Activated CD4-positive, alpha-beta T cell treated with anti-CD3 and anti-CD28 coated beads, Interleukin-2, amount 50 U/mL, for 48 hours (primary cell): Measurements from ENCODE around the gene R3HDM2.

Experiments
- DNase-seq, 2 experiments: peaks; one replicate each; pipeline ENCODE4 v3.0.0-alpha.2; 2020

R3HDM2 gene

DNA sequence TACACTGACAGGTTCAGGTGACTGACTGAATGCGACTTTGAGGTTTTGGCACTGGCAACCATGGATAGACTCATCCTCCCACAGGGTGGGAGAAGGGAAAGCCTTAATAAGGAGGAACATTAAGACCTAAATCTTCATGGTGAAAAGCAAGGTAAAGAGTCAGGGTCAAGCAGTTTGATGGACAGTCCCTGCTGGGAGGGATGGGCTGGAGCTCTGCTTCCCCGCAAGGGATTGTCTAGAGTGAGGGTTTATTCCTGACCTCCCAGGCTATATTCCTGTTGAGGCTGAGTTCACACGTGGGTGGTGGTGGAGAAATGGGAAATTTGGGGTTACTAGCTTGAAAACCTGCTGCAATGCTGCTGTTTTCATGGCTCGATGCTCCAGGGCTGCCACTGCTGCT, 170.5 kb downstream of the R3HDM2 start:
- no peak for DNase-seq

DNA sequence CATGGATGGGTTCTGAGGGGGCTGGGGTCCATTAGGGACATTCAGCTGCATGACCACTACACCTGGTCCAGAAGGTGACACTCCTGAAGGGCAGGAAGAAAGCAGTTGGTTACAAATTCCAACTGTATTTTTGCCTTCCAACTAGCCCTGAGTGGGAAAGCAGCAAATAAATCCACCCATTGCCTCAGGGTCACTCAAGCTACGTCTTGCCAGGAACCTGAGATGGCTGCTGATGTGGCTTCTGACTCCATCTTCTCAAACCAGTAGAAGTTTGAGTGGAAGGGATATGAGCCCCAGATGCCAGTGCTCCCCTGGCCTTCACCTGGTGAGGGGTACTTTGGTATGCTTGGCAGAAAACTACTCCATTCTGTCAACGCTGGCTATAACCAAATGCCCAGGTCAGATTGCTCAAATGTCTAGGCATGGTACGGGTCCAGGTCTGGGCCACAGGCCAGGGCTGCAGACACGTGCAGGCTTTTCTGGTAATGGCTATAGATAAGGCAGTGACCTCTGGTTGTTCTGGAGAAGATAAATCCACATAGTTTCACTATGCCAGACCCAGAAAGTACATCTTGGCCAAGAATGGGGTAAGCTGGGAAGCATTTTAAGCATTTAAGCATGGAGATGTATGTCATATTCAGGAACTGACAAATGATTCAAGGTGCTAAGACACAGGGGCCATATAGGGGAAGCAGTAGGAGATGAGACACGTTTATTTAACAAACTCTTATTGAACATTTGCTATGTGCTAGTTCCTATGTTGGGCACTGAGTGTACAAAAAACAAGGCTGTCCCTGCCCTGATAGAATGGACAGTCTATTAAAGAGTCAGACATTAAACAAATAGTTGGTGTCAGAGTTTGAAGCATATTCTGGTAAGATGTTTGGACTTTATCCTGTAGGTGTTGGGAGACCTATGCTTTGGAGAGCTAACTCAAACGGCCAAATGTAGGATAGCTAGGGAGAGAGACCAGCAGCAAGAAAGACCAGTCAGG, 171.6 kb downstream of the R3HDM2 start:
- DNase-seq = no peak

DNA sequence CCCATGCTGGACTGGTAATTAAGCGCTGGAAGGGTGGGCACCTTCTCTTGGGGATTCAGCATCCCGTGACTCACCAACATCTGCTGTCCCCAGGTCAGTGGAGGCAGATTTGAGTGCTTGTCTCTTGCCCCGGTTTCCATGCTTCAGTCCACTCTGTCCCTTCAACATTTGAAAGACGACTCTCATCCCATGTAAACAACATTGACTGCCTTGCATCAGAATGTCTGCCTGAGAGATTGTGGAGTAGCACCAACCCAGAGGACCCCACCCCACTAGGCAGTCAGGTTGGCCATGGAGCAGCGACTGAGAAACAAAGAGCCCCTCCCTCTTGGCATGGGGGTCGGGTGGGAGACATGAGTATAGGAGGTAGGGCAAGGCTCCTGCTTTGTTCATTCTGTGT, 174.9 kb downstream of the R3HDM2 start:
- no peak for DNase-seq

DNA sequence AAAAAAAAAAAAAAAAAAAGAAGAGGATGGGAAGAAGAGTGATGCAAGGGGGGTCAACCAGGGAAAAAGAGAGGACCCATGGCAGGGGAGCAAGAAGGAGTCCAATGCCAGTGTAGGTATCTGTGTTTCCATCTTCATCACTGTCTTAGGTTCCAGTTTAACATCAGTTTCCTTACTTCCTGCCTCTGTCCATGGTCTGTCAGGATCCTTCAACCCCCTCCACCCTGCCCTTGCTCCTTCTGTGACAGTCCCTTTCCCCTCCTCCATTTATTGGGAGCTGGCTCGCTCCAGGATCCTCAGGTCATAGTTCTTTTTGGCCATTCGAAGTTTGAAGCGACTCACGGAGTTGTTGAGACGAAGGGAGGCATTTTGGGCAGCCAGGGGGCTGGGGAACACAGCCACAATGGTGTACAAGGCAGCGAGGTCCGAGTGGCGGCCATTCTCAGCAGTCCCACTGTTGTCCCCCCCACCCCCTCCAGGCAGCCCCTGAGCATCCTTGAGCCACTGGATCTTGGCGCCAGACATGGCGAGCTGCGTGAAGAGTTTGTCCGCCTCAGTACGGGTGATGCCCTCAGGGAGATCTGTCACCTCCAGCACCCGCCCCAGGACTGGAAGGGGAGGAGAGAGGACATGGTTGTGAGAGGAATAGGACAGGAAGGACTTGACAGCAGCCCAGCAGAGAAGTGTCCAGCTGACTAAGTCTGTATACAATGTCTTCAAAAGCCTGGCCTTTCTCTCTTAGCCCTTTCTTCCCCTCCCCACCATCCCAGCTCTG, 176.2 kb downstream of the R3HDM2 start:
- no peak for DNase-seq

DNA sequence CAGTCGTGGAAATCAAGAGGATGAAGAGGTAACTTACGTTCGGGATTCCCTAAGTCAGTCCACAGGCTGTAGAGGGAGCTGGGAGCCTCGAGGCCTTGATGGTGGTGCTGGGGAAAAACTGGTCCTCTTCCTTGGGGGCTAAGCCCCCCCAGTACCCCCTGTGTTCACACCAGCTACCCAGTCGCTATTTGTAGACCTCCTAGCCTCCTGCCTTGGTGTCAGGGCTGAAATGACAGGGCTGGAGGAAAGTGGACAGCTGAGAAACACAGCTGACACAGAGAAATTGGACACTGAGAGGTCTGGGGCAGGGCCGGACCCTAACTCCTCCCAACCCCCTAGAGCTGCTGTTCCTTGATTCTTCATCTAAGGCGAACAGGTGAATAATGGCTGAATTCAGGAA, 179.9 kb downstream of the R3HDM2 start, which contains the start of gene STAC3:
STAC3 (minus strand) TSS at position 232 of the 400 bp plus-strand sequence. CDS start 1,551 bp downstream, outside the sequence.
- DNase-seq = no peak

DNA sequence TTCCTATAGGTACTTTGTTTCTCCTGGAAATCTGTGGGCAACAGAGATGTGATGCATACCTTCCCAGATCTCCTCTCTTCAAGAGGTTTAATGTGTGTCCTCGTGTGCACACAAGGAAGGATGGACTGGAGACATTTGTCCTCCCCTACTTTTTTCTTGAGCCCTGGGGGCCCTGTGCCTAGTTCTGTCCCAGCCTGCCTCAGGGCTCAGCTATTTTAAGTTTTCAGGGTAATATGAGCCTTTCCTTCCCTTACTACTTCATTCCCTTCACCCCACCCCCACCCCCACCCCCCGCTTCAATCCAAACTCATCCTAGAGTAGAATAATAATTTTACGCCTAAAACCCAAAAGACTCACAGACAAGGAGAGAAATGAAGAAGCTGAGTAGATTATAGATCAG, 180.3 kb downstream of the R3HDM2 start:
- no peak for DNase-seq

DNA sequence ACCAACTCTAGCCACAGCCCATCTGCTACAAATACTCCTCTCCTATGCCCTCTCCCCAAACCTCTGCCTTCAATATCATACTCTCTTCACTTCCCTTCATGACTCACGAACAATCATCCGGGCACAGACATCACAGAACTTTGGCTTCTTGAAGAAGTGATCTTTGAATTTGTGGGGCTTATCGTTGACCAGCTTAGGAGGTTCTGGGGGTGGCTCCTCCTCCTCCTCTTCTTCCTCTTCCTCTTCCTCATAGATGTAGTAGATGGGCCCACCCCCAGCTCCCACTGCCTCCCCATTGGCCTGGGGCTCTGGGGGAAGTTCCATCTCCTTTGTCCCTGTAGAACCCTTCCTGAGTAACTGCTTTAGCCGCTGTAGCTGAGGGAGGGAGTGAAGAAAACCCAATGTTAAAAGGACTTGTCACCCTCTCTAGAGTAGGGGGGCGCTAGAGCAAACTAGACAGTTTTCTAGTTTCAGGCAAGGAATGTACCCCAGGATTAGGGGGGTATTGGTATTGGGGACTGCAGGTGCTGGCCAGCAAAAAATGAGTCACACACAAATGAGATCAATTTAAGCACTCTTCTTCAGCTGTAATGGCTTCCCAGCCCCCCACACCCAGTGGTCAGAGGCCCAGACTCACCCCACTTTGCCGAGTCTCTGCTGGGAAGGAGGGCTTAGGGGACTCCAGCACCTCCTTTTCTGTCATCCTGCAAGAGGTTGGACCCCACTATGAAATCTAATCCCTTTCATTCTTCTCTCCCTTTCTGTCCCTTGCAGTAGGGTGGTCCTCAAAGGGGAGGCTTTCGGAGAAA, 181.7 kb downstream of the R3HDM2 start:
- DNase-seq = no peak

DNA sequence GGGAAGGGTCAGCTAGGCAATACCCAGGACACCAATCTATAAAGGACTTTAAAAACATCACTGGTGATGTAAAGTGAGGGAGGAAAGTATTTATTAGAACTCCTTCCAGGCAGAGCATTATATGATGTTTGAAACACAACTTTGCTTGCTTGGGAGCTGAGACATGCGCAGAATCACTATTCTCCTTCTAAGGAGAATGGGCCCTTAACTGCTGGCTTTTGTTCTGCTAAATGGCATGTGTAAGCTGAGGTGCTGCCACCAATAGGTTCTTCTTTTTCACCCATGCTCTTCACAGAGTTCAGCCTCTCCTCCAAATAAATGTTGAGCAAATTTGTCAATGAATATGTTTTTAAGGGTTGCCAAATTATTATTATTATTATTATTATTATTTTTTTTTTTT, 183.8 kb downstream of the R3HDM2 start:
- DNase-seq = no peak

DNA sequence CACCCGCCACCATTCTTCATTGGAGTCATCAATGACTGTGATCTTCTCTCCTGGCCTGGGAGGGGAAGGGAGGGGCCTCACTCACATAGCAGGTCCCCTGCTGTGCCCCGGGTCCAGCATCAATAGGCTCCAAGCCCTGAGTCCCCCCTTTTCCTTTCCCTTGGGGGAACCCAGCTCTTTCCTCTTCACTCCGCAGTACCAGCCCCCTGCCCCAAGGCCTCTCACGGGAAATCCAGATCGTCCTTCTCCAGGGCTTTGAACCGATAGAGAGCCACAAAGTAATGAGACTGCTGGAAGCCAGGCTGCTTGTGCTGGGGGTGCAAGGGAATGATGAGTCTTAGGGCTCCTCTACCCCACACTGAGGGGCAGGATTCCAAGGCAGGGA, 186.5 kb downstream of the R3HDM2 start:
- DNase-seq = no peak

DNA sequence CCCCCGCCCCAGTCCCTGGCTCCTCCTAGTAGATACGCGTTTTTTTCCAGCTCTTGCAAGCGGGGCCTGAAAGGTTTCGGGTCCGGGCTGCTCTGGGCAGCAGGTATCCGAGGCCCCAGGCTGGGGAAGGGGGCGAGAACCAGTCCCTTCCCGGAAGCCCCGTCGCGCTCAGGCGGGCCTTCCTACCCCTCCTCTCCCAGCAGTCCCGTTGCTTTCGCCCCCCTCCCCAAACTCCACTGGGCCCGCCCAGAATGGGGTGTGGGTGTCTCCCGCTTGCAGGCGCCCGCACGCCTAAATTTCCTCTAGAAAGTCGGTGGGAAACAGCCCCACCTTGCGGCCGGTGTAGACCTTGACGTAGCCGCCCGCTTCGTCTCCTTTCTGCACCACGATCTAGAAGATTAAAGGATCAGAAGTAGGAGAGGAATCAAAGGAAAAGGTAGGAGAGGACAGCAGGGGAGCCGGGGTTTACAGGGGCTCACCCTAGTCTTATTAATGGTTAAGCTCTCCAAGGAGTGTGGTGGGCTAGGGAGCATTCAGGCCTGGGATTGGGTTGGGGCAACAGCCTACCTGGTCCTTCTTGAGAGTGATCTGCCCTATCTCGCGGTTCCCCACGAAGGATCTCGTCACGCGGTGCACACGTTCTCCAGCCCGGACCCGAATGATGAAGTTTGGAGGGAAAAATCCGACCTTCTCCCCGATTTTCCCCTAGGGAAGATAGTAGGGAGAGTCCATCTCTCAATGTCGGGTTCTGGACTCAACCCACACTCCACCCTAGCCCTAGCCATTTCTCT, 187.1 kb downstream of the R3HDM2 start:
- peak; percentile 89 to 91 for DNase-seq

DNA sequence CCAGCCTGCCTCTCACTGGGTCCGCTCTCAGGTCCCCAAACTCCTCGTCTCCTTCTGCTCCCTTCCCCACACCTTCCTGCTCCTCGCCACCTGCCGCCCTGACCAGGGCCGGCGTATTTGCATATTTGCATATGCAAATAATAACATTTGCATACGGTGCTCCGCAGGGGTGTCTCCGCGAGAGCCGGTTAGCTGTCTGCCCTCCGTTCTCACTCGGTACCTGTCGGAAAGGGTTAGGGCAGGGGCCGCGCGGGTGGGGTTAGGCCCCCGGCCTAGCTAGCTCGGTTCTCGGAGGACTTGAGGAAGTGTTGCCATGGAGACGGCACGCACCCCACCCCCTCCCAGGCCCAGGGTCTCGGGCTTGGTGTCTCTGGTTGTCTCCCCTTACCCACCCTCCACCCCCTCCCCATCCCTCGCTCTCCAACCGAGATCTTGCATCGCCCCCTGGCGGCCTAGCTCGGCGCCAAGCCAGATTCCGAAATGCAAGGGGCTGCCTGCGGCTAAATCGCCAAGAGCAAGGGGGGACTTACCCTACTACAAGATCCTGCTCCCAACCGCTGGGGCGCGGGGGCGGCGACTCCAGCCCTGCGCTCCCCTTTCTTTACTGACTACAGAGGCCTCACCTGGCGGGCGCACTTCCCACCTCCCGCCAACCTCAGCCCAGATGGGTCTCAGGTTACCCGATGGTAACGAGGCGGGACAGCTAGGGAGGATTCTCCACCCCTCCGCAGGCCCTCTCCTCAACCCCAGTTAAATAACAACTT, 188.0 kb downstream of the R3HDM2 start:
- DNase-seq = peak; percentile 81 to 85

DNA sequence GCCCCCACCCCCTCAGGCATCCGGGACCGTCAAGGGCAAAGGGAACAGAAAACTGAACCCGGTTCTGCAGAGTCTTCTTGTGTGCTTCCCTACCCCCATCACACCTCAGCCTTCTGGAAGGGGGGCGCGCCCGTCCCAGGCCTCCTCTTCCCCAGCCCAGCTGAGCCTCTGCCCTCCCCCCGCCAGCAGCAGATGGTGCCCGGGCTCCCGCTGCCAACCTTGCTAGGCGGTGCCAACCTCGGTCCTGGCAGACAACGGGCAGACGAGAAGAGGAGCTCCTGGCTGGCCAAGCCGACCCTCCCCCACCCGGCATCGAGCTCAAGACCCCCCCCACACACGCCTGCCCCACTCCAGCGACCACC, 188.5 kb downstream of the R3HDM2 start:
- DNase-seq = no peak

DNA sequence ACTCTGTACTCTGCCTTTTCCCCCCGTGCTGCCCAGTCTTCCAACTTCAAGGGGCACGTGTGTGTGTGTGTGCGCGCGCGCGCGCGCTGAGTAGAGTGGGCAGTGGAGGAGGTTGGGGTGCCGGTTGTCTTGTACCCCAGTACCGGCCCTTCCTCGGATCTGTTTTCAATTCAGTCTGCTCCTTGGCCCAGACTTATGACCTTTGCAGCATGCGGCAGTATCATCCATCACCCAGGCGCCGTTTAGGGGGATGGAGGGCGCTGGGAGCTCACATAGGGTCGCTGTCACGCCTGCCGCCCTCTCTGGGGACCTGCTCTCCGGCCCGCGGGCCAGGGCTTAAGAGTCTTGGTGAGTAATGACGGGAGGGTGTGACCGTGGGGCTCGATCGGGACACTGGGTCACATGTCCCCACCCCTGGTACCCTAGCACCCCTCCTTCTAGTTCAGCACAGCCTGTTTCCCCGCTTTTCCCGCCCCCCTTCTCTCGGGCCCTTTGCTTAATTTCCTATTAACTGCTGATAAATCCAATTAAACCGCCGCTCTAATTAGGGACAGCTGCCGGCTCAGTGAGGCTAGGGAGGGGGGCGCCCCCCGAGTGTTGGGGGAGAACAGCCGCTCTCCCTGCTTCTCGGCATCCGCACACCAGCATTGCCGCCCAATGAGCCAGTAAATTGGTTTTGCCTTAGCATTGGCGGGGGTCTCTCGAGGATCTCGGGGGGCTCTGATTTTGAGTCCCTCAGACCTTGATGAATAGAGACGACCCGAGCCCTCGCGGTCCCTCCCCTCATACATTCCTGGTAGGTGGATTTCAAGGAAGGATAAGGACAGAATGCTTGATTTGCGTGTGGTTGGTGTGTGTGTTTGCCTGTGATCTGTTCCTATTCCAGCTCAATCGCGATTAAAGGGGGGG, 189.2 kb downstream of the R3HDM2 start:
- DNase-seq = no peak

DNA sequence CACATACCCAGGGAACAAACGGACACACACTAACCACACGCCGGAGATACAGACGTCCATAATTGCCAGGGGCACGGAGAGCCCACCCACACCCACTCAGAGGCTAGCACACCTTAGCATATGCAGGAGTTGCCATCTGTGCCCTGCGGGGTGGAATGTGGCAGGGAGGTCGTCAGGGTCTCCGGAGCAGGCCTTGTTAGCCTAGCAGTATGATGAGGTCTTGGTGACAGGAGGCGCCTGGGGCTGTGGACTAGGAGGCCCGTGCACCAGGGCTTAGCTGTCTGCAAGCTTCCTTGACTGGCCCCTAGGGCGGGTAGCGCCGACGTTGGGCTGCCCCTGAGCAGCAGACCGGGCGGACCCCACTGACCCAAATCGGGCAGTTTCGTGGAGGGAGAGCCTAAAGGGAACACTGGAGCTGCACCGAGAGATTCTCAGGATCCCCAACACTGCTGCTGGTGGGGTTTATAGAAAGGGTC, 189.9 kb downstream of the R3HDM2 start:
- DNase-seq = peak in 1 of 2 experiments; percentile 28

DNA sequence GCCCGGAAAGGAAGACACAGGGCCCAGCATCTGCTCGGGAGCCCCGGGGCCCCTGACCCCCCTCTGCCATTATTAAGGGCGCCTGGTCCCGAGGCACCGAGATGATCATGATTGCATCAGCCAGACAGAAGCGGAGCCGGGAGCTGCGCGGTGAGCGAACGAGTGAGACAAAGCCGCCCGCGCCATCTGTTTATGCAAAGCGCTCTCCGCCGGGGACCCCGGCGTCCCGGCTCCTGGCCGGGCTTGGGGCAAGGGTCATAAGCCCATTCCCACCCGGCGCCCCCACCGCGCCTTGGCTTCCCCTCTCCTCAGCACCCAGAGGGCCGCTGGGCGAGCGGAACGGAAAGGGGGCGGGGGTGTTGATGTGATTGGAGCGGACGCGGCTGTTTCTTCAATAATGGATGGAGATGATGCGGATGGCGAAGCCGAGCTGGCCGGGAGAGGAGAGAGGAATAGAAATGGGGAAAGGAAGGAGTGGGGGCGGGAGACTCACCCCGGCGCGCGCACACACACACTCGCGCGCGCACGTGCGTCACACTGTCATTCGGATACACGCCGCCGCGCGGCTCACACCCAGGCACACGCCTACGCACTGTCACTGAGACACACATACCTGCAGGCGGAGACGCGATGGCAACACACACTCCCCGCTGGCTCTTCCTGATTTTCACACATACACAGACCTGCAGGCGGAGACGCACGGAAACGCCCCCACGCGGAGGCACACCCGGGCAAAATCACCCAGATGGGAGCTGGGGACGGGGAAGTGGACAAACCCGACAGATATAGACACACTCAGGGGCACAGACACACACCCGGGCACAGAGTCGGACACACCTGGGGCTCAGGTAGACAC, 190.5 kb downstream of the R3HDM2 start:
- DNase-seq = peak; percentile 74 to 77

DNA sequence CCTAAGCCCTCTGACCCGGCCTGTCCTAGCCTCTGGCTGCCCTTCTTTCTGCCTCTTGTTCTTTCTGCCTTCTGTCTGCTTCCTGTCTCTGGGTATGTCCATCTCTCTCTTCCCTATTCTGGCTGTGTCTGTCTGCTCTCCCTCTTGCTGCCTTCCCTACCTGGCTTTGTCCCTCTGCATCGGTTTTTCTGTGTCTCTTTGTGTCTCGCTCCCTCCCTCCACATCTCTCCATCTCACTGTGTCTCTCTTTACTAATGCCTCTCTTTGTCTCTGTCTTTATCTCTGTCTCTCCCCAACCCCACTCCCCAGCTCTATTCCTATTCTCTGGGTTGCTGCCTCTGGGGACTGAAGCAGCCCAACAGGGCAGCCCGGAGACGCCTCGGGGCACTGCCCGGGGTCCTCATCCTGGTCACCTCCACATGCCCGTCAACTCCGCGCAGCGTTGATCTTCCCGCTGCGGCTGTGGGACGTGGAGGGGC, 191.2 kb downstream of the R3HDM2 start:
- no peak for DNase-seq

DNA sequence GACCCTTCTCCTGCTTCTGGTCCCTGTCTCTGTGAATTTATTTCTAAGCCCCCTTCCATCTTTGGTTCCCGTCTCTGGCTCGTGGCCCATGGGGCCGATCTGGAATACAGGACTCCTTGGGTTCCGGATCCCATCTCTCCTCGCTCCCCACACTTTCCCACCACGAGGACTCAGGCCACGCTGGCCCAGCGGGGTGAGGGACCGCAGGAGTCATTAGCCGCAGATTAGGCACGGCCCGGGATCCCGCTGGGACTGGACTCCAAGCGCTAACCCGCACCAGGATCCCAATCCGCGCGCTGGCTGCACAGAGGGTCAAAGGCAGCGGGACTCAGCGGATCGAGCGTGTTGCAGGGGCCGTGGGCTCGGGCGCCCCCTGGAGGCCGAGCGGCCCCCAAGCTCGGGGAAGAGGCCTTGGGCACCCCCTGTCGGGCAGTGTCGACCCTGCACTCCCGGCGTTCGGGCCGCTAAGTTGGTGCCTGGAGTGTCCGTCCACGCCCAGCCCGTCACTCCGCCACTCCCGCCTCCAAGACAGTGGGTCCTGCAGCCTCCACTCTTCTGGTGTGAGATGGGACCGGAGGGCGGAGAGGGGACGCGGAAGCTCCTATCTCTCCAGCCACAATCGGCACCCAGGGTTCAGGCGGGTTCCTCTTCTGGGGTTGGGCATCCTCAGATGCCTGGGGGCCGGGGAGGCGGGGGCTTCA, 191.8 kb downstream of the R3HDM2 start:
- peak; percentile 92 to 94 for DNase-seq
